HepG2 (cell line): Measurements from ENCODE around the gene TMEM95. TPM values are rescaled to one million over a fixed set of nuclear protein-coding genes. Genes with fewer than 3 reads are reported as not detected.

Source experiments
- KLF11 ChIP-seq: IDR thresholded peaks from 2 replicates; pipeline ENCODE4 v1.6.1; 2016; ENCODE audit warnings: missing compliant biosample characterization
- NFE2 ChIP-seq: sonication (generic); formaldehyde crosslinking; IDR thresholded peaks from 2 replicates; pipeline ENCODE4 v1.4.0; 2020; ENCODE audit warnings: missing genetic modification reagents
- SMARCC2 ChIP-seq: fragments of 450-650 bp; IDR thresholded peaks from 2 replicates; pipeline ENCODE4 v1.6.1; 2017; ENCODE audit warnings: antibody characterized with exemption, mild to moderate bottlenecking
- ZFX ChIP-seq: sonication (generic); formaldehyde crosslinking; IDR thresholded peaks from 2 replicates; pipeline ENCODE4 v1.4.0; 2020; ENCODE audit warnings: mild to moderate bottlenecking, low read depth, missing genetic modification reagents, moderate library complexity
- ZNF253 ChIP-seq: sonication (generic); formaldehyde crosslinking; IDR thresholded peaks from 2 replicates; pipeline ENCODE4 v1.8.0; 2022; ENCODE audit warnings: mild to moderate bottlenecking, missing genetic modification reagents, borderline replicate concordance
- ZNF451 ChIP-seq: sonication (generic); formaldehyde crosslinking; IDR thresholded peaks from 2 replicates; pipeline ENCODE4 v1.5.0; 2020; ENCODE audit warnings: mild to moderate bottlenecking, missing genetic modification reagents
- polyA plus RNA-seq, 8 experiments: library from polyadenylated mRNA; depleted of rRNA in 3 of 8; stranded (reverse) in 7 of 8; unstranded in 1 of 8; fragments of >200 nt; fragmentation: Illumina TruSeq in 4 of 8; extraction: Trizol in 4 of 8; gene quantifications; 2 replicates each; pipeline versions ENCODE4 v1.2.1 to v1.2.3, GENCODE V29; 2011 to 2016; ENCODE audit warnings: low read depth in 4 of 8, missing spikeins in 1 of 8, mixed read lengths in 1 of 8; ENCODE audit not compliant: insufficient read depth in 1 of 8
- total RNA-seq, 5 experiments: library from RNA; depleted of rRNA; stranded (reverse); fragments of >200 nt; fragmentation: Illumina TruSeq; extraction: Trizol; gene quantifications; 2 replicates each; pipeline ENCODE4 v1.2.3, GENCODE V29; 2016; ENCODE audit warnings: low read depth in 1 of 5
- TF ChIP-seq, protein P1 (sequence below): sonication (generic); formaldehyde crosslinking; IDR thresholded peaks from 2 replicates; pipeline ENCODE4 v1.5.0; 2020; ENCODE audit warnings: mild to moderate bottlenecking, missing genetic modification reagents, borderline replicate concordance
- TF ChIP-seq, protein P2 (sequence below): sonication (generic); formaldehyde crosslinking; IDR thresholded peaks from 2 replicates; pipeline ENCODE4 v1.4.0; 2020; ENCODE audit warnings: mild to moderate bottlenecking, missing genetic modification reagents
- TF ChIP-seq, protein P3 (sequence below): sonication (generic); formaldehyde crosslinking; IDR thresholded peaks from 2 replicates; pipeline ENCODE4 v1.4.0; 2020; ENCODE audit warnings: mild to moderate bottlenecking, missing genetic modification reagents

The TMEM95 gene
- total and polyA plus RNA-seq, 2 of the 13 experiments (the other 11 are each of a cell fraction or from before 2014, with no cell fraction given), result not detected

DNA sequence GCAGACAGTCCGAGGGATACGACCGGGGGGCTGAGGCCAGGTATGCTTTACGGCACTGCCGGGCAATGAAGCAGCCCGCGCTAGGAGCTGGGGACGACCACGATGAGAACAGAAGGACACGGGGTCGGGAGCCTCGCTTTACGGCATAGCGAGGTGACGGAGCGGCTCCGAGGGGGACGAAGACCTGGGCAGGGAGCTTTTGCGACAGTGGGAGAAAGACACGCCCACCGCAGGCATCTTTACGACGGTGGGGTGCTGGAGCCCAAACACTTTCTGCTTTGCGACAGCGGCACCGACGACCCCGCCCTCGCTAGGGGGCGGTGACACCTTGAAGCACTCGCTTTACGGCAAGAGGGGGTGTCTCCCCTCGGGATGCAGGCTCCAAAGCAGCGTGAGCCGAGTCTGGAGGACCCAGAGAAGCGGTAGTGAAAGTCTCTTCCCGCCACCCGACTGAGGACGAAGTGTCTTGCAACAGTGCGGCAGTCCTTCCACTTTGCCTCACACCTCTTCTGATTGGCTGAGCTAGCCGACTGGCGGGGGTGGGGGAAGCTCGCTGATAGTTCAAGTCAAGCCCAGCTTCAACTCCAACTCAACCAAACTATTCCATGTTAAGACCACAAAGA lies 25.5 kb upstream of the TMEM95 start (continued):
- TF ChIP-seq, protein P1, sequence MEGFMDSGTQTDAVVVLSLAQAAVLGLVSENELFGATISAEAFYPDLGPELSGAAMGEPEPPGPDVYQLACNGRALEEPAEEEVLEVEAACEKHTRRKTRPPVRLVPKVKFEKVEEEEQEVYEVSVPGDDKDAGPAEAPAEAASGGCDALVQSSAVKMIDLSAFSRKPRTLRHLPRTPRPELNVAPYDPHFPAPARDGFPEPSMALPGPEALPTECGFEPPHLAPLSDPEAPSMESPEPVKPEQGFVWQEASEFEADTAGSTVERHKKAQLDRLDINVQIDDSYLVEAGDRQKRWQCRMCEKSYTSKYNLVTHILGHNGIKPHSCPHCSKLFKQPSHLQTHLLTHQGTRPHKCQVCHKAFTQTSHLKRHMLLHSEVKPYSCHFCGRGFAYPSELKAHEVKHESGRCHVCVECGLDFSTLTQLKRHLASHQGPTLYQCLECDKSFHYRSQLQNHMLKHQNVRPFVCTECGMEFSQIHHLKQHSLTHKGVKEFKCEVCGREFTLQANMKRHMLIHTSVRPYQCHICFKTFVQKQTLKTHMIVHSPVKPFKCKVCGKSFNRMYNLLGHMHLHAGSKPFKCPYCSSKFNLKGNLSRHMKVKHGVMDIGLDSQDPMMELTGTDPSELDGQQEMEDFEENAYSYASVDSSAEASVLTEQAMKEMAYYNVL, result peak; percentile 49; the same call in 1 of the 2 replicates
- TF ChIP-seq, protein P2, sequence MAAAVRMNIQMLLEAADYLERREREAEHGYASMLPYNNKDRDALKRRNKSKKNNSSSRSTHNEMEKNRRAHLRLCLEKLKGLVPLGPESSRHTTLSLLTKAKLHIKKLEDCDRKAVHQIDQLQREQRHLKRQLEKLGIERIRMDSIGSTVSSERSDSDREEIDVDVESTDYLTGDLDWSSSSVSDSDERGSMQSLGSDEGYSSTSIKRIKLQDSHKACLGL, result no peak
- no peak for TF ChIP-seq SMARCC2
- no peak for TF ChIP-seq ZNF253 (CRISPR knock-in tag)
- no peak for TF ChIP-seq NFE2 (CRISPR knock-in tag)
- TF ChIP-seq ZFX (CRISPR knock-in tag), result peak; percentile 74
- no peak for TF ChIP-seq KLF11 (CRISPR knock-in tag)
- TF ChIP-seq ZNF451 (CRISPR knock-in tag), result no peak
- TF ChIP-seq, protein P3, sequence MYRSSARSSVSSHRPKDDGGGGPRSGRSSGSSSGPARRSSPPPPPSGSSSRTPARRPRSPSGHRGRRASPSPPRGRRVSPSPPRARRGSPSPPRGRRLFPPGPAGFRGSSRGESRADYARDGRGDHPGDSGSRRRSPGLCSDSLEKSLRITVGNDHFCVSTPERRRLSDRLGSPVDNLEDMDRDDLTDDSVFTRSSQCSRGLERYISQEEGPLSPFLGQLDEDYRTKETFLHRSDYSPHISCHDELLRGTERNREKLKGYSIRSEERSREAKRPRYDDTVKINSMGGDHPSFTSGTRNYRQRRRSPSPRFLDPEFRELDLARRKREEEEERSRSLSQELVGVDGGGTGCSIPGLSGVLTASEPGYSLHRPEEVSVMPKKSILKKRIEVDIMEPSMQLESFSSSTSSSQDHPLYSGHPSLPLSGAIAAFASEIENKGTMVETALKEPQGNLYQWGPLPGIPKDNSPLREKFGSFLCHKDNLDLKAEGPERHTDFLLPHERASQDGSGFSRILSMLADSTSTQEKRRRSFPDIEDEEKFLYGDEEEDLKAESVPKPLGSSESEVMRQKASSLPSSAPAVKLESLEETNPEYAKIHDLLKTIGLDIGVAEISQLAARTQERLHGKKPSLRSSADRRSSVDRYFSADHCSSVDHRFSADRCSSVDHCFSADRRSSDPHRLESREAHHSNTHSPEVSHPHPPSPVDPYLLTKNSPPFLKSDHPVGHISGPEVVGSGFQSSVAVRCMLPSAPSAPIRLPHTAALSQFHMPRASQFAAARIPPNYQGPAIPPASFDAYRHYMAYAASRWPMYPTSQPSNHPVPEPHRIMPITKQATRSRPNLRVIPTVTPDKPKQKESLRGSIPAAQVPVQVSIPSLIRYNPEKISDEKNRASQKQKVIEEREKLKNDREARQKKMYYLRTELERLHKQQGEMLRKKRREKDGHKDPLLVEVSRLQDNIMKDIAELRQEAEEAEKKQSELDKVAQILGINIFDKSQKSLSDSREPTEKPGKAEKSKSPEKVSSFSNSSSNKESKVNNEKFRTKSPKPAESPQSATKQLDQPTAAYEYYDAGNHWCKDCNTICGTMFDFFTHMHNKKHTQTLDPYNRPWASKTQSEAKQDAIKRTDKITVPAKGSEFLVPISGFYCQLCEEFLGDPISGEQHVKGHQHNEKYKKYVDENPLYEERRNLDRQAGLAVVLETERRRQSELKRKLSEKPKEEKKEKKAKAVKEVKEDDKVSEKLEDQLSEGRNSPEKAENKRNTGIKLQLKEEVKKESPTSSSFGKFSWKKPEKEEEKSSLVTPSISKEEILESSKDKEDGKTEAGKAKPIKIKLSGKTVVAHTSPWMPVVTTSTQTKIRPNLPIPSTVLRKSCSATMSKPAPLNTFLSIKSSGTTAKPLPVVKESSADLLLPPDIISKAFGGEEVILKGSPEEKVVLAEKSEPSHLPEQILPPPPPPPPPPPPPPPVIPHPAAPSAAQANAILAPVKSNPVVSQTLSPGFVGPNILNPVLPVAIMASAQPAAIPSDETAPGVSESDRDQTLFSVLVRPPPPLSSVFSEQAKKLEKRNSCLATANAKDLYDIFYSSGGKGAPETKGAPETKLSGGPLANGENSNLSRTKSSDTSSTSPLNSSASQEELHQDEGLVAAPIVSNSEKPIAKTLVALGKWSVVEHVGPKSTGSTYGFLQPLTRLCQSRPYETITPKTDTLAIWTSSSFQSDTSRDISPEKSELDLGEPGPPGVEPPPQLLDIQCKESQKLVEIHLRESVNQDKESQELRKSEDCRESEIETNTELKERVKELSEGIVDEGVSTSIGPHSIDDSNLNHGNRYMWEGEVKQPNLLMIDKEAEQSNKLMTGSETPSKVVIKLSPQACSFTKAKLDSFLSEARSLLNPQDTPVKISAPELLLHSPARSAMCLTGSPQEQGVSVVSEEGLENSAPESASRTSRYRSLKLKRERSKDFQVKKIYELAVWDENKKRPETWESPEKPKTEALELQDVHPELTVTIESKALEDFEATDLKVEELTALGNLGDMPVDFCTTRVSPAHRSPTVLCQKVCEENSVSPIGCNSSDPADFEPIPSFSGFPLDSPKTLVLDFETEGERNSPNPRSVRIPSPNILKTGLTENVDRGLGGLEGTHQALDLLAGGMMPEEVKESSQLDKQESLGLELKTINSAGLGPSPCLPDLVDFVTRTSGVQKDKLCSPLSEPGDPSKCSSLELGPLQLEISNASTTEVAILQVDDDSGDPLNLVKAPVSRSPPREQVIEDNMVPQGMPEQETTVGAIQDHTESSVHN, result no peak
